Duodenal mucosa (tissue), 2 donors: ENCODE data around the gene WSB2.

Experiments
- H3K27ac ChIP-seq: one replicate; pipeline ENCODE4 v1.7.0; 2013; ENCODE audit warnings: low read depth, low read length
- H3K27me3 ChIP-seq, 2 donors: one replicate each; pipeline ENCODE4 v1.7.0; 2013; ENCODE audit warnings: low read length in 2 of 2, control low read depth in 1 of 2; ENCODE audit not compliant: insufficient read depth in 2 of 2, control insufficient read depth in 1 of 2
- H3K36me3 ChIP-seq, 2 donors: one replicate each; pipeline ENCODE4 v1.7.0; 2013; ENCODE audit warnings: low read length in 2 of 2, control low read depth in 1 of 2; ENCODE audit not compliant: insufficient read depth in 2 of 2, control insufficient read depth in 1 of 2
- H3K4me1 ChIP-seq, 2 donors: one replicate each; pipeline ENCODE4 v1.7.0; 2013; ENCODE audit warnings: low read length in 2 of 2, control low read depth in 1 of 2; ENCODE audit not compliant: insufficient read depth in 2 of 2, control insufficient read depth in 1 of 2
- H3K4me3 ChIP-seq, 2 donors: one replicate each; pipeline ENCODE4 v1.7.0; 2013; ENCODE audit warnings: low read length in 2 of 2, low read depth in 1 of 2
- H3K9ac ChIP-seq, 2 donors: one replicate each; pipeline ENCODE4 v1.7.0; 2013; ENCODE audit warnings: low read length in 2 of 2, low read depth in 1 of 2
- H3K9me3 ChIP-seq, 2 donors: one replicate each; pipeline ENCODE4 v1.7.0; 2013; ENCODE audit warnings: low read length in 2 of 2, control low read depth in 1 of 2; ENCODE audit not compliant: control insufficient read depth in 1 of 2

WSB2 gene

DNA sequence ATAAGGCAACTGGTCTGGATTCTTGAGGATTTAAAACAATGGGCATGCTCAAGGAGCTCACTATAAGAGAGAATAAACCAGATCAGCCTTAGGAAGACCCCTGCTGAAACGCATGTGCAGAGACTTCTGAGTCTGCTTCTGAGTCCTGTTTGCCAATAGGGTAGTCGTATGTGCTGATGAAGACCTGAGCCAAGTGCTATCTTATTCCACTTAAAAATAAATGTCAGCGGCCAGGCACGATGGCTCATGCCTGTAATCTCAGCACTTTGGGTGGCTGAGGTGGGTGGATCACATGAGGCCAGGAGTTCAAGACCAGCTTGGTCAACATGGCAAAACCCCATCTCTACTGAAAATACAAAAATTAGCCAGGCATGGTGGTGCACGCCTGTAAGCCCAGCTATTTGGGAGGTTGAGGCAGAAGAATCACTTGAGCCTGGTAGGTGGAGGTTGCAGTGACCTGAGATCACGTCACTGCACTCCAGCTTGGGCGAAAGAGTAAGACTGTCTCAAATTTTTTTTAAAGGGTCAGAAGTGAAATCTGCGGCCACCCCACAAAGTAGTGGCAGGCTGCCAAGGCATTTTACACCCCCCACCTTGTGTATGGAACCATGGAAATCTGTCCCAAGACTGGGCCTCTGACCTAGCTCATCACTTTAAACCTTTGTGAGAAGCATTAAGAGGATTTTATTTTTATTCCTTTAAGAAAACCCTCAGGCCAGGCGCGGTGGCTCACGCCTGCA lies 24.1 kb downstream of the WSB2 start:
- H3K9me3 ChIP-seq = no peaks in the 10 kb centered on the region
- H3K27me3 ChIP-seq = no peaks in the 10 kb centered on the region
- H3K4me3 ChIP-seq = no peak overlapping the region
- H3K27ac ChIP-seq = no peak overlapping the region
- H3K9ac ChIP-seq = no peak overlapping the region
- H3K36me3 ChIP-seq = peaks cover 48 to 90% of the 10 kb centered on the region in 2 donors
- peaks cover 0 to 4% of the 10 kb centered on the region in 2 donors for H3K4me1 ChIP-seq

DNA sequence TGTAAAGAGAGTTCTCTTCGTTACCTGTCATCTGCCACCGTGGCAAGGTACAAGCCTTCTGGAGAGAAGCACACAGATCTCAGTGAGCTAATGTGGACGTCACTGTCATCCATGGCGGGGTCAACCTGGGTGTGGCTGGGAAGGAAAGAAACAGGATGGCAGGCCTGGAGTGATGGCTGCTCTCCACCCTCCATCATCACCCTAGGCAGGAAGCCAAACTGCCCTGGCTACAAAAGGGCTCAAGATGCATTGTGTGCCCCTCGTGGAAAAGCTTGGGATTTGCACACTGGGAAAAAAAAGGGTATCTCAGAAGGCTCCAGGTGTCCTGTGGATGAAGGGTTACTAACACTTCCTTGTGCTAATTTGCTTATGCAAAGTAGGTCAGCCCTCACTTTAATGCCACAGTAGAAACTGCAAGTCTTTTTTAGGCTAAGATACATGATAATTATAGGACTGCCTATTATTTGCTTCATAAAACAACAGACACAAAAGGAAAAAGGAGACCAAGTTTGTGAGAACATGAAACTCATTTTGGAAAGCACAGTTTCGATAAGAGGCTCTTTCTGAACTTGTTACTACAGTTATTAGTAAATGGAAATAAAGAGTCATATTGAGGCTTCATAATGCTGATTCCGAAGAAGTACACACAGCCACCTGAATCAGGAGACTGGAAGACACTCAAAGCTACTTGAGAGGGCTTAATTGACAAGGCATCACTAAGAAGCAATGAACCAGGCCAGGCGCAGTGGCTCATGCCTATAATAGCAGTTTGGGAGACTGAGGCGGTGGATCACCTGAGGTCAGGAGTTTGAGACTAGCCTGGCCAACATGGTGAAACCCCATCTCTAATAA lies 25.6 kb downstream of the WSB2 start:
- H3K9ac ChIP-seq = no peak overlapping the region
- H3K36me3 ChIP-seq = peaks cover 53 to 87% of the 10 kb centered on the region in 2 donors
- no peak overlapping the region for H3K27ac ChIP-seq
- H3K4me1 ChIP-seq = peaks cover 0 to 4% of the 10 kb centered on the region in 2 donors
- H3K4me3 ChIP-seq = no peak overlapping the region
- H3K27me3 ChIP-seq = no peaks in the 10 kb centered on the region
- no peaks in the 10 kb centered on the region for H3K9me3 ChIP-seq

DNA sequence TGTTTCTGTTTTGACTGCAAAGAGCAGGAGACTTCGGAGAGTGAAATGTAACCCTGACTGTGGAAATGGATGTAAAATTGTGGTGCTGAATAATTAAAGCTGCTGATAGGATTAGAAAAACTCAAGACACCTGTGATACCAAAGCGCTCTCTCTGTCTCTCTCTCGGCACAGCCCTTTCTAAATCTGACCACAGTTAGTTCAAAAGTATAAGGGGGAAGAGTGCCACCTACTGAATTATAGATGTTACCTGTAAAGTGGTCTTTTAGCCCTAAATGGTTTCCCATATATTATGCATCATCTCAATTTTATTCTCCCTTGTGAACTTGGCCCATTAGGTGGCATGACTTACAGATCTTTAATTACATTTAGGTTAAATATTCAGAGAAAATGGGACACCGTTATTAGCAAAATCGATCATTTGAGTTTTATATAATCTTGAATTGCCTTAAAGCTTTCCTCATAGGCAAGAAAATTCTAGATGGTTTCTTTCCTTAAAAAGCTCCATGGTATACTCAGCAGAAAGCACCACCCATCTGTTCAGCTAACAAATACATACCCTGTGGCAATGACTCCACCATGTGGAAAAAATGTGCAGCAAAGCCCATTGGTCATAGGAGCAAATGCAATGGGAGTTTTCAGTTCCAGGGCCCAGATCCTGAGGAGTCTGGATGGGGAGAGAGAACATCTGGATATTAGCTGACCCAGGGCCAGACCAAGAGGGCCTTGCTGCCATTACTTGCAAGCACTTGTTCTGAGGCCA lies 26.4 kb downstream of the WSB2 start:
- H3K36me3 ChIP-seq = peaks cover 55 to 87% of the 10 kb centered on the region in 2 donors
- H3K9ac ChIP-seq = no peak overlapping the region
- no peak overlapping the region for H3K27ac ChIP-seq
- peaks cover 0 to 4% of the 10 kb centered on the region in 2 donors for H3K4me1 ChIP-seq
- H3K27me3 ChIP-seq = no peaks in the 10 kb centered on the region
- no peaks in the 10 kb centered on the region for H3K9me3 ChIP-seq
- H3K4me3 ChIP-seq = no peak overlapping the region

DNA sequence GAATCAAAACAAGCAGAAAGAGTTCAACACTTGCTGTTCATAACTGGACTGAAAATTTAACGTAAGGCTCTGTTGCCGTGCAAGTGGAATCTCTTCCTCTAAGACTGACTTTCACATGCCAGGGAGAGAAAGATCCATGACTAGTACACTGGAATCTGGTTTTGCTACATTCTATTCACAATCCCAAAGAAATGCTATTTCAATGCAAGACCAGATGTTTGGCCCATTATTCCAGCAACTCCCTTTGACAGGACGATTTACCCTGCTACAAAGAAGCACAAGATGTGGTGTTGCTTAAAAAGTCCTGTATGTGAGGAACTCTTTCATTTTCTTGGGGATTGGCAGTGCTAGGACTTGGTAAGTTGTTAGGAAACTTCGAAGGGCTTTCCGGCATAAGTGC lies 27.1 kb downstream of the WSB2 start:
- peaks cover 52 to 84% of the 10 kb centered on the region in 2 donors for H3K36me3 ChIP-seq
- no peaks in the 10 kb centered on the region for H3K27me3 ChIP-seq
- peaks cover 0 to 4% of the 10 kb centered on the region in 2 donors for H3K4me1 ChIP-seq
- H3K9ac ChIP-seq = no peak overlapping the region
- H3K27ac ChIP-seq = no peak overlapping the region
- H3K4me3 ChIP-seq = no peak overlapping the region
- no peaks in the 10 kb centered on the region for H3K9me3 ChIP-seq

DNA sequence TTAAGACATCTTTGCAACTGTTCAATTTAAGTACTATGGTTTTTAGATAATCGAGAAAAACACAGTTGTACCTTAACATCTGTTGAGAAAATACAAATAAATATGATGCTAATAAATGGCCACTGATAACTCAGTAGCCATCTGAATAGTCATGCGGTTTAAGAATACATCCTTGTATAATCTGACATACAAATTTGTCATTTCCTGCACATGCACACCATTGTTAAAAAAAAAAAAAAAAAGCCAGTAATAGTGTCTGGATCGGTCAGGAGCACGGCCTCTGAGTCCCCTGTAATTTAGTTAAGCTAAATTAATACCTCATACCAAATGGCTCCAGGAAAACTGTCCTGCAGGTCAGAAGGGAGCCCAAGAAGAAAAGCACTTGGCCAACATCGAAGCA lies 27.7 kb downstream of the WSB2 start:
- Histone ChIP-seq H3K4me1 (peaks cover 0 to 4% of the 10 kb centered on the region in 2 donors), H3K27me3 (no peaks in the 10 kb centered on the region), H3K36me3 (peaks cover 48 to 85% of the 10 kb centered on the region in 2 donors), H3K27ac (no peak overlapping the region), H3K9ac (no peak overlapping the region), H3K4me3 (no peak overlapping the region), H3K9me3 (no peaks in the 10 kb centered on the region)

DNA sequence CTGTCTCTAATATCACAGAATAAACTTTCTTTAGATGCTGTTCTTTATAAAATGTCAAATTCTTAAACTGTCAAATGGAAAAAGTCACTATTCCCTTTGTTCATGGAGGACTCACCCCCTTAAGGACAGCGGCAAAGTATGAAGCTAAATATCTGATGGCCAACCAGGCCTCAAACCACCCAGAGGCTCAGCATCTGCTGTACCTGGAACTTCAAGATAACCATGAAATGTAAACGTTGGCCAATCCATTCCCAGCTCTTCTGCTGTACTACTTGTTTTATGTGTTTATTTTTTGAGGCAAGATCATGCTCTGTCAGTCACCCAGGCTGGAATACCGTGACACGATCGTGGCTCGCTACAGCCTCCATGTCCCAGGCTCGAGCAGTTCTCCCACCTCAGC lies 28.8 kb downstream of the WSB2 start:
- H3K36me3 ChIP-seq = peaks cover 41 to 84% of the 10 kb centered on the region in 2 donors
- H3K27me3 ChIP-seq = no peaks in the 10 kb centered on the region
- H3K9me3 ChIP-seq = no peaks in the 10 kb centered on the region
- no peak overlapping the region for H3K27ac ChIP-seq
- no peak overlapping the region for H3K4me3 ChIP-seq
- H3K4me1 ChIP-seq = peaks cover 0 to 4% of the 10 kb centered on the region in 2 donors
- no peak overlapping the region for H3K9ac ChIP-seq

DNA sequence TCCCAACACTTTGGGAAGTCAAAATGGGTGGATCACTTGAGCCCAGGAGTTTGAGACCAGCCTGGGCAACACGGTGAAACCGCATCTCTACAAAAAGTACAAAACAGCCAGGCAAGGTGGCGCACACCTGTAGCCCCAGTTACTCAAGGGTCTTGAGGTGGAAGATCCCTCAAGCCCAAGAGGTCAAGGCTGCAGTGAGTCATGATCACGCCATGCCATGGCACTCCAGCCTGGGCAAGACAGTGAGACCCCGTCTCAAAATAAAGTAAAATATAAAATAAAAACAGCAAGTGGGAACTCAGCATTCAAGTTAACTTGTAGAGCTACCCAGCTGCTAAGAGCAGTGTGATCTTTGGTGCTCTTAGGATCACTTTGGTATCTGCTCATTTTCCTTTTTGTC lies 31.8 kb downstream of the WSB2 start:
- Histone ChIP-seq H3K9me3 (no peaks in the 10 kb centered on the region), H3K4me3 (no peak overlapping the region), H3K9ac (no peak overlapping the region), H3K36me3 (peaks cover 30 to 80% of the 10 kb centered on the region in 2 donors), H3K4me1 (no peaks in the 10 kb centered on the region), H3K27ac (no peak overlapping the region), H3K27me3 (no peaks in the 10 kb centered on the region)

DNA sequence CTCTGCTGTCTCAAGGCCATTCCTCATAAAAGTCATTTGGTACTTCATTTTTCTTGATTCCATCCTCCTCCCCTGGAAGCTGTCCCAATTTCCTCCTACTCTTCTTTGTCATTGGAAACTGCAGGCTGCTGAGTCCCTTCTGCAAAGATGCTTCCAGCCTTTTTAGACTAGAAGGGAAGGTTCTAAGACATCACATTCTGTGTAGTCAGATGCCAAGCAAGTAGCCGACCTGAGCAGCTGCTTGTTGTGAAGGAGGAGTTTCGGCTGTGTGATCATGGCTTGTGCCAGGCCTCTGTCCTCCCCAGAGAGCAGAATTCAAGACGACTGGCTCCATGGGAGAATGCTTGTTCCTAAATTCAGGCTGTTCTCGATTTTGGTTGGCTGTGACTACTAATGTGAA lies 35.8 kb downstream of the WSB2 start:
- Histone ChIP-seq H3K27ac (no peak overlapping the region), H3K9ac (no peak overlapping the region), H3K36me3 (peaks cover 18 to 64% of the 10 kb centered on the region in 2 donors), H3K9me3 (no peaks in the 10 kb centered on the region), H3K4me3 (no peak overlapping the region), H3K4me1 (no peaks in the 10 kb centered on the region), H3K27me3 (no peaks in the 10 kb centered on the region)

DNA sequence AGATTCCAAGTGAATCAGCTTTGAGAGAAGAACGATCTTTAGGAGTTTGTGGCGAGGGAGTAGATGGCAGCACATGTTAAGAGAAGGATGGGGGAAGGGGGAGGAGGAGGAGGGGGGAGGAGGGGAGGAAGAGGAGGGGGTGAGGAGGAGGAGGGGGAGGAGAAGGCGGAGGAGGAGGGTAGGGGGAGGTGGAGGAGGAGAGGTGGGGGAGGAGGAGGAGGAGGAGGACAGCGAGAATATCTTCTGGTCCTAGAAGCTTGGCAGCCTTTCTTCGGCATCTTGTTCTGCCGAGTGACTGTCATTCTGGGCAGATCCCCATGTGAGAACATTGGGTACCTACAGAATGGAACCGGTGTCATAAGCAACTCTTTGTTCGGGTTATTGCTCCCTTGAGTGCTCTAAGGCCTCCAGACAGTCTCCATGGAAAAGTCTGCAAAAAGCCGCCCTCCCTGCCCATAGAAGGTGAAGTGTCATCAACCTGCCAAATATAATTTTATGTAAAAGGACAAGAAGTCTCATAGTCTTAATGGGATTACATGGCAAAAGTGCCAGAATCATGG lies 37.6 kb downstream of the WSB2 start:
- Histone ChIP-seq H3K9me3 (no peaks in the 10 kb centered on the region), H3K9ac (no peak overlapping the region), H3K27ac (no peak overlapping the region), H3K4me1 (no peaks in the 10 kb centered on the region), H3K36me3 (peaks cover 18 to 63% of the 10 kb centered on the region in 2 donors), H3K4me3 (no peak overlapping the region), H3K27me3 (no peaks in the 10 kb centered on the region)
